Vagina (tissue), 2 donors: ENCODE results near the gene TFDP2. TPM values are rescaled to one million over a fixed set of nuclear protein-coding genes. Genes with fewer than 3 reads are reported as not detected.

Experiments used
- DNase-seq, 2 donors: peaks; one replicate each; pipeline ENCODE4 v3.0.0-alpha.2; 2017; ENCODE audit errors: extremely low spot score in 2 of 2
- H3K27ac ChIP-seq: fragments of 200-600 bp; sonication (generic); one replicate; pipeline ENCODE4 v1.5.1; 2019
- H3K27me3 ChIP-seq: fragments of 200-600 bp; sonication (generic); one replicate; pipeline ENCODE4 v1.5.1; 2019
- H3K36me3 ChIP-seq, 2 donors: fragments of 200-600 bp; sonication (generic); one replicate each; pipeline ENCODE4 v1.5.1; 2017 to 2019
- H3K4me1 ChIP-seq: fragments of 200-600 bp; sonication (generic); one replicate; pipeline ENCODE4 v1.5.1; 2019
- H3K4me3 ChIP-seq, 2 donors: fragments of 200-600 bp; sonication (generic); 1 replicate in 1 of 2; 2 replicates in 1 of 2; pipeline ENCODE4 v1.5.1; 2016 to 2019
- H3K9me3 ChIP-seq: fragments of 200-600 bp; sonication (generic); one replicate; pipeline ENCODE4 v1.5.1; 2019
- POLR2A ChIP-seq, 2 donors: fragments of 450-650 bp; IDR thresholded peaks; one replicate each; pipeline ENCODE4 v1.6.1; 2017; ENCODE audit warnings: antibody characterized with exemption in 2 of 2, mild to moderate bottlenecking in 2 of 2, moderate library complexity in 2 of 2
- POLR2AphosphoS5 ChIP-seq, 2 donors: sonication (generic); formaldehyde crosslinking; IDR thresholded peaks; one replicate each; pipeline ENCODE4 v1.9.0; 2017; ENCODE audit warnings: antibody characterized with exemption in 2 of 2, mild to moderate bottlenecking in 2 of 2, low read depth in 1 of 2; ENCODE audit not compliant: insufficient read depth in 1 of 2
- intact Hi-C: fragments of 100-400 bp; cut with DNase I; formaldehyde crosslinking; loops from one replicate; pipeline ENCODE4 v1.15.1; 2023
- total RNA-seq: library from RNA; depleted of rRNA; stranded (reverse); fragments of >200 nt; gene quantifications from one replicate; pipeline ENCODE4 v1.2.3, GENCODE V29; 2016
- TF ChIP-seq, protein P1 (sequence below), 3 experiments: fragments of 450-650 bp in 2 of 3; fragments of 200-600 bp in 1 of 3; sonication (generic) in 1 of 3; IDR thresholded peaks; one replicate each; pipeline ENCODE4 v1.5.1; 2017 to 2019; ENCODE audit warnings: antibody characterized with exemption in 3 of 3, mild to moderate bottlenecking in 2 of 3, moderate library complexity in 2 of 3

The TFDP2 gene
- total RNA-seq, 1 donor from 2014 or later, result 24.8 TPM

DNA sequence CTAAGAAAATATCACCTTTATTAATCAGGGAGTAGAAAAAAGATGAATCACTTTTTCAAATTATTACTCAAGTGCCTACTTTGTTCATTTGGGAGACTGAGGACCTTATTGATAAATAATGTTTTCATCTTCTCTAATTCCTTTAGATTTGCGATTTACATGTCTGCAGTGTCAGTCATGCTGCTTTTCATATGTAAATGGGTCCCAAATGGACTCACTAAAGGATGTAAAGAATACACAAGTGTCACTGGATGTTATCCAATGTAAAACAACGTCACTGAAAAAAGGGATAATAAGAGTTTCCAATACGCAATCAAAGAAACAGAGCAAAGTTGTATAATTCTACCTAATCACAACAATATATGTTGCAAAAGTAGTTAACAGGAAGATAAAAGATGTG, 84.9 kb downstream of the TFDP2 start:
- Histone ChIP-seq H3K4me1 (no peaks in the 10 kb centered on the region), H3K9me3 (no peaks in the 10 kb centered on the region), H3K27me3 (no peaks in the 10 kb centered on the region), H3K27ac (no peak overlapping the region), H3K36me3 (no peaks in the 10 kb centered on the region), H3K4me3 (no peak overlapping the region)
- intact Hi-C loops, result no loop called here
- DNase-seq, result no peak
- TF ChIP-seq POLR2A (IDR thresholded peaks at IDR 0.05), result no peak
- TF ChIP-seq, protein P1, sequence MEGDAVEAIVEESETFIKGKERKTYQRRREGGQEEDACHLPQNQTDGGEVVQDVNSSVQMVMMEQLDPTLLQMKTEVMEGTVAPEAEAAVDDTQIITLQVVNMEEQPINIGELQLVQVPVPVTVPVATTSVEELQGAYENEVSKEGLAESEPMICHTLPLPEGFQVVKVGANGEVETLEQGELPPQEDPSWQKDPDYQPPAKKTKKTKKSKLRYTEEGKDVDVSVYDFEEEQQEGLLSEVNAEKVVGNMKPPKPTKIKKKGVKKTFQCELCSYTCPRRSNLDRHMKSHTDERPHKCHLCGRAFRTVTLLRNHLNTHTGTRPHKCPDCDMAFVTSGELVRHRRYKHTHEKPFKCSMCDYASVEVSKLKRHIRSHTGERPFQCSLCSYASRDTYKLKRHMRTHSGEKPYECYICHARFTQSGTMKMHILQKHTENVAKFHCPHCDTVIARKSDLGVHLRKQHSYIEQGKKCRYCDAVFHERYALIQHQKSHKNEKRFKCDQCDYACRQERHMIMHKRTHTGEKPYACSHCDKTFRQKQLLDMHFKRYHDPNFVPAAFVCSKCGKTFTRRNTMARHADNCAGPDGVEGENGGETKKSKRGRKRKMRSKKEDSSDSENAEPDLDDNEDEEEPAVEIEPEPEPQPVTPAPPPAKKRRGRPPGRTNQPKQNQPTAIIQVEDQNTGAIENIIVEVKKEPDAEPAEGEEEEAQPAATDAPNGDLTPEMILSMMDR (IDR thresholded peaks at IDR 0.05), result no peak
- TF ChIP-seq POLR2AphosphoS5 (IDR thresholded peaks at IDR 0.05; ENCODE audit: insufficient read depth in 1 of 2, low read depth in 1 of 2), result no peak

DNA sequence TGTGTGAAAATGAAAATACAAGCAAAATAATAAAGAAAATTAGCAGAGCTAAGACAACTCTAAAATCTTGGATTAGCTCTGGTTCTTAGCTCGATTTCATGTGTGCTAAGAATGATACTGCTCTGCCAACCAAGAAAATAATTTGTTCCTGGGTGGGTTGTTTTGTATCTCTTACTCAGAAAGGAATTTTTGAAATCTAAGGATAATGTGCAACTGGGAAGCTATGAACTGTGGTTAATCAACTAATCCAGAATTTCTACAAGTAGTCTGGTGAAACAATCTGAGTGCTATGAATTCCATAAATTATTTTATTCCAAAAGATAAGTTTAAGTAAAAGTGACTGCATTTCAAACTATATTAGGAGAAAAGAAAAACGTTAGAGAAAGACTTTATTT, 92.0 kb downstream of the TFDP2 start:
- Histone ChIP-seq H3K36me3 (no peaks in the 10 kb centered on the region), H3K27me3 (no peaks in the 10 kb centered on the region), H3K4me1 (no peaks in the 10 kb centered on the region), H3K9me3 (no peaks in the 10 kb centered on the region), H3K4me3 (no peak overlapping the region), H3K27ac (no peak overlapping the region)
- intact Hi-C loops, result no loop called here
- TF ChIP-seq POLR2A (IDR thresholded peaks at IDR 0.05), result no peak
- no peak for TF ChIP-seq POLR2AphosphoS5 (IDR thresholded peaks at IDR 0.05; ENCODE audit: insufficient read depth in 1 of 2, low read depth in 1 of 2)
- TF ChIP-seq, protein P1 (IDR thresholded peaks at IDR 0.05), result no peak
- DNase-seq, result no peak

DNA sequence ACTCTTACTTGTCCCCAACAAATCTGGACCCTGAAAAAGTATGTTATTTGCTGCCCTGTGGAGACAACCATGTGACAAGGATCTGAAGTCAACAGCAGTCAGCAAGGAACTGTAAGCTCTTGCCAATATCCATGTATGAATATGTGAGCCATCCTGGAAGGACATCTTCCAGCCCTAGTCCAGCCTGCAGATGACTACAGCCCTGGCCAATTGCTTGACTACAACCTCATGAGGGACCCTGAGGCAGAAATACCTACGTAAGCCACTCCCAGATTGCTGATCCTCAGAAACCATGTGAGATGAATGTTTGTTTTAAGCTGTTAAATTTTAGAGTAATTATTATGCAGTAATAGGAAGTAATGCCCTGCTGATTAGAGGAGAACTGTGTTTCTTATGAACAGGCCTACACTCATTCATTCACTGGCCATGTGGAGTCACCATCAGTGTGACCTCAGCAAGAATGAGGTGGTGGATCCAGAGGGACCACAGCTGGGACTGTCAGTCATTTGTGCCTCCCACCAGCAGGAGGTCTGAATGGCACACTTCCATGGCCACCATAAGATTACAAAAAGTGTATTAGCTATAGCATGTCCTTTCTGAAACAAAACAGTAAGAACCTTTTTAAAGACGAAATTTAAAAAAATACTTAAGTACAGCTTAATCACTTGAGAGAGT, 92.6 kb downstream of the TFDP2 start:
- H3K4me3 ChIP-seq, result no peak overlapping the region
- H3K4me1 ChIP-seq, result no peaks in the 10 kb centered on the region
- no peak for DNase-seq
- no peaks in the 10 kb centered on the region for H3K36me3 ChIP-seq
- no peaks in the 10 kb centered on the region for H3K27me3 ChIP-seq
- no peaks in the 10 kb centered on the region for H3K9me3 ChIP-seq
- H3K27ac ChIP-seq, result no peak overlapping the region
- TF ChIP-seq, protein P1 (IDR thresholded peaks at IDR 0.05), result no peak
- TF ChIP-seq POLR2AphosphoS5 (IDR thresholded peaks at IDR 0.05; ENCODE audit: insufficient read depth in 1 of 2, low read depth in 1 of 2), result no peak
- no peak for TF ChIP-seq POLR2A (IDR thresholded peaks at IDR 0.05)
- intact Hi-C loops, result no loop called here

DNA sequence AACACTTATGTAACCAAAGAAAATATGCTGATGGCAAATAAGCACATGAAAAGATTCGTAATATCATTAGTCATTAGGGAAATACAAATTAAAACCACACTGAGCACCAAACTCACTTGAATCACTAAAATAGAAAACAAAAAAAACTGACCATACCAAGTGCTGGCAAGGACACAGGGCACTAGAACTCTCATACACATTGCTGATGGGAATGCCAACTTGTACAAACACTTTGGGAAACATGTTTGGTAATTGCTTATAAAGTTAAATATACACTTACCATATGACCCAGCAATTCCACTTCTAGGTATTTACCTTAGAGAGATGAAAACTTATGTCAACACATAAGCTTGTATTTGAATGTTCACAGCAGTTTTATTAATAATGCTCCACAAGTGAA, 95.5 kb downstream of the TFDP2 start:
- no peaks in the 10 kb centered on the region for H3K36me3 ChIP-seq
- DNase-seq, result no peak
- H3K9me3 ChIP-seq, result no peaks in the 10 kb centered on the region
- no peaks in the 10 kb centered on the region for H3K27me3 ChIP-seq
- no peak overlapping the region for H3K27ac ChIP-seq
- TF ChIP-seq POLR2AphosphoS5 (IDR thresholded peaks at IDR 0.05; ENCODE audit: insufficient read depth in 1 of 2, low read depth in 1 of 2) (no peak), POLR2A (IDR thresholded peaks at IDR 0.05) (no peak)
- TF ChIP-seq, protein P1 (IDR thresholded peaks at IDR 0.05), result no peak
- intact Hi-C loops, result no loop called here
- no peak overlapping the region for H3K4me3 ChIP-seq
- H3K4me1 ChIP-seq, result no peaks in the 10 kb centered on the region

DNA sequence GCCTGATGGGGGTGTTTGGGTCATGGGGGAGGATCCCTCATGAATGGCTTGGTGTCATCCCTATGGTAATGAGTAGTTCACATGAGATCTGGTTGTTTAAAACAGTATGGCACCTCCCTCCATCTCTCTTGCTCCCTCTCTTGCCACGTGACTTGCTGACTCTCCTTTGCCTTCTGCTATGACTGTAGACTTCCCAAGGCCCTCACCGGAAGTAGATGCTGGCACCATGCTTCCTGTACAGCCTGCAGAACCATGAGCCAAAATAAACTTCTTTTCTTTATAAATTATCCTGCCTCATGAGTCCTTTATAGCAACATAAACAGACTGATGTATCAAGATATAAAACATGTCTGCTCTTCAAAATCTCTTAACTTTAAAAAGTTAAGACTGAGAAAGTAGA, 96.1 kb downstream of the TFDP2 start:
- Histone ChIP-seq H3K27me3 (no peaks in the 10 kb centered on the region), H3K36me3 (no peaks in the 10 kb centered on the region), H3K4me1 (no peaks in the 10 kb centered on the region), H3K9me3 (no peaks in the 10 kb centered on the region), H3K27ac (peak overlapping the region; percentile 23), H3K4me3 (no peak overlapping the region)
- intact Hi-C loops, result no loop called here
- no peak for DNase-seq
- TF ChIP-seq, protein P1 (IDR thresholded peaks at IDR 0.05), result no peak
